Measurements from ENCODE around the gene ETV4. TPM values are rescaled to one million over a fixed set of nuclear protein-coding genes. Genes with fewer than 3 reads are reported as not detected.

The ETV4 gene
- polyA plus RNA-seq, 1 of the 3 experiments (the other 2 are of a cell fraction) = 33.2 TPM

DNA sequence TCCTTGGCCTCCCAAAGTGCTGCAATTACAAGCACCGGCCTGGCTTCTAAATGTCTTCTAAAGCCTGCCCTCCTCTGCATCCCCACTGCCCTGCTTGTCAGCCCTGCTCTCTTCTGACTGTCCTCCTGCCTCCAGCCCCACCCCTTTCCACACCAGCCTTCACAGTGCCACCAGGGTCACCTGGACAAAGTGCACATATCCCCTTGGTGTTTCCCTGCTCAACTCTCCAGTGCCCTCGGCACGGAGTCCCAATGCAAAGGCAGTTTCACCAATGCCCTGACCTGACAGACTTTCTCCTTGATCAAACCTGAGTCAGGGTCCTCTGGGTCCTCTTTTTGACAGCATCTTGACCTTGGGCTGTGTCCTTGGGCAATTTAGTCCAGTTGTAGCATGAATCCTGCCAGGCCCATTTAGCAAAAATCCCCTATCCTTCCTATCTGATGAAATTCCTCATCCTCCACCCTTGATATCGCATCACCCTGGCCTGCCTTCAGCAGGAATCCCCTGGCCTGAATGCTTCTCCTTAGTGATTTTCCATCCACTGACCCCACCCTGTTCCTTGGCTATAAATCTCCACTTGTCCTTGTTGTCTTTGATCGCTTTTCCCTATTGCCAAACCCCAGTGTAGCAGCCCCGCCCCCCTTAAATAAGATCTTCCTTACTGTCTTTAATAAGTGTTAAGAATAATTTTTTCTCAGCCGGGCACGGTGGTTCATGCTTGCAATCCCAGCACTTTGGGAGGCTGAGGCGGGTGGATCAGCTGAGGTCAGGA is 42.7 kb upstream of the ETV4 start:
- Histone ChIP-seq H3K79me2 (ENCODE audit: insufficient read depth) (no peaks in the 10 kb centered on the region), H3K9me2 (no peaks in the 10 kb centered on the region), H3F3A (replicated peaks; ENCODE audit: insufficient read depth) (peaks cover 28% of the 10 kb centered on the region), H3K4me1 (ENCODE audit: control insufficient read depth in 1 of 2, insufficient read depth in 2 of 2, low read depth in 1 of 2, low read length in 1 of 2) (peaks cover 6 to 26% of the 10 kb centered on the region in 2 experiments; a peak in 3 of 4 replicates), H2AFZ (ENCODE audit: low read depth) (no peak overlapping the region), H3K4me2 (no peak overlapping the region), H3K4me3 (ENCODE audit: low read depth in 2 of 2, low read length in 1 of 2) (no peak overlapping the region), H3K9me3 (no peaks in the 10 kb centered on the region), H3K27ac (ENCODE audit: low read depth in 2 of 2, low read length in 1 of 2) (no peak overlapping the region), H4K20me1 (ENCODE audit: insufficient read depth) (no peaks in the 10 kb centered on the region), H3K36me3 (replicated peaks in 1 of 2; ENCODE audit: control insufficient read depth in 1 of 2, insufficient read depth in 2 of 2, low read length in 1 of 2) (no peaks in the 10 kb centered on the region), H3K27me3 (ENCODE audit: insufficient read depth) (no peaks in the 10 kb centered on the region), H3K9ac (no peak overlapping the region)
- ChIA-PET CTCF (interaction anchor here (0.7 to 0.9 kb wide), 2 partner anchors 12 to 178 kb away, joined by 3 to 5 read pairs; no protein-coding TSS in a partner anchor), POLR2A (no interaction called here)
- TF ChIP-seq, protein P1, sequence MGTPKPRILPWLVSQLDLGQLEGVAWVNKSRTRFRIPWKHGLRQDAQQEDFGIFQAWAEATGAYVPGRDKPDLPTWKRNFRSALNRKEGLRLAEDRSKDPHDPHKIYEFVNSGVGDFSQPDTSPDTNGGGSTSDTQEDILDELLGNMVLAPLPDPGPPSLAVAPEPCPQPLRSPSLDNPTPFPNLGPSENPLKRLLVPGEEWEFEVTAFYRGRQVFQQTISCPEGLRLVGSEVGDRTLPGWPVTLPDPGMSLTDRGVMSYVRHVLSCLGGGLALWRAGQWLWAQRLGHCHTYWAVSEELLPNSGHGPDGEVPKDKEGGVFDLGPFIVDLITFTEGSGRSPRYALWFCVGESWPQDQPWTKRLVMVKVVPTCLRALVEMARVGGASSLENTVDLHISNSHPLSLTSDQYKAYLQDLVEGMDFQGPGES (IDR thresholded peaks at IDR 0.05; ENCODE audit: low read depth, low read length) = no peak
- no peak for TF ChIP-seq RXRA (IDR thresholded peaks at IDR 0.05; ENCODE audit: borderline replicate concordance, low read depth)
- no peak for TF ChIP-seq MXI1 (IDR thresholded peaks at IDR 0.05; ENCODE audit: low read depth, low read length)
- TF ChIP-seq, protein P2, sequence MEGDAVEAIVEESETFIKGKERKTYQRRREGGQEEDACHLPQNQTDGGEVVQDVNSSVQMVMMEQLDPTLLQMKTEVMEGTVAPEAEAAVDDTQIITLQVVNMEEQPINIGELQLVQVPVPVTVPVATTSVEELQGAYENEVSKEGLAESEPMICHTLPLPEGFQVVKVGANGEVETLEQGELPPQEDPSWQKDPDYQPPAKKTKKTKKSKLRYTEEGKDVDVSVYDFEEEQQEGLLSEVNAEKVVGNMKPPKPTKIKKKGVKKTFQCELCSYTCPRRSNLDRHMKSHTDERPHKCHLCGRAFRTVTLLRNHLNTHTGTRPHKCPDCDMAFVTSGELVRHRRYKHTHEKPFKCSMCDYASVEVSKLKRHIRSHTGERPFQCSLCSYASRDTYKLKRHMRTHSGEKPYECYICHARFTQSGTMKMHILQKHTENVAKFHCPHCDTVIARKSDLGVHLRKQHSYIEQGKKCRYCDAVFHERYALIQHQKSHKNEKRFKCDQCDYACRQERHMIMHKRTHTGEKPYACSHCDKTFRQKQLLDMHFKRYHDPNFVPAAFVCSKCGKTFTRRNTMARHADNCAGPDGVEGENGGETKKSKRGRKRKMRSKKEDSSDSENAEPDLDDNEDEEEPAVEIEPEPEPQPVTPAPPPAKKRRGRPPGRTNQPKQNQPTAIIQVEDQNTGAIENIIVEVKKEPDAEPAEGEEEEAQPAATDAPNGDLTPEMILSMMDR (IDR thresholded peaks at IDR 0.05) = no peak
- no peak for TF ChIP-seq MEF2A (IDR thresholded peaks at IDR 0.05; ENCODE audit: borderline replicate concordance, low read depth)
- TF ChIP-seq, protein P3, sequence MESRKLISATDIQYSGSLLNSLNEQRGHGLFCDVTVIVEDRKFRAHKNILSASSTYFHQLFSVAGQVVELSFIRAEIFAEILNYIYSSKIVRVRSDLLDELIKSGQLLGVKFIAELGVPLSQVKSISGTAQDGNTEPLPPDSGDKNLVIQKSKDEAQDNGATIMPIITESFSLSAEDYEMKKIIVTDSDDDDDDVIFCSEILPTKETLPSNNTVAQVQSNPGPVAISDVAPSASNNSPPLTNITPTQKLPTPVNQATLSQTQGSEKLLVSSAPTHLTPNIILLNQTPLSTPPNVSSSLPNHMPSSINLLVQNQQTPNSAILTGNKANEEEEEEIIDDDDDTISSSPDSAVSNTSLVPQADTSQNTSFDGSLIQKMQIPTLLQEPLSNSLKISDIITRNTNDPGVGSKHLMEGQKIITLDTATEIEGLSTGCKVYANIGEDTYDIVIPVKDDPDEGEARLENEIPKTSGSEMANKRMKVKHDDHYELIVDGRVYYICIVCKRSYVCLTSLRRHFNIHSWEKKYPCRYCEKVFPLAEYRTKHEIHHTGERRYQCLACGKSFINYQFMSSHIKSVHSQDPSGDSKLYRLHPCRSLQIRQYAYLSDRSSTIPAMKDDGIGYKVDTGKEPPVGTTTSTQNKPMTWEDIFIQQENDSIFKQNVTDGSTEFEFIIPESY (IDR thresholded peaks at IDR 0.05; ENCODE audit: borderline replicate concordance, low read depth) = no peak
- no peak for TF ChIP-seq EZH2phosphoT487 (IDR thresholded peaks at IDR 0.05; ENCODE audit: borderline replicate concordance, low read depth)
- TF ChIP-seq RCOR1 (IDR thresholded peaks at IDR 0.05; ENCODE audit: low read length) = no peak
- no peak for TF ChIP-seq NFIC (IDR thresholded peaks at IDR 0.05; ENCODE audit: borderline replicate concordance)
- TF ChIP-seq FOXJ3 (CRISPR knock-in tag; IDR thresholded peaks at IDR 0.05) = no peak
- no peak for TF ChIP-seq SMC3 (IDR thresholded peaks at IDR 0.05; ENCODE audit: low read depth, low read length)
- TF ChIP-seq SIN3A (IDR thresholded peaks at IDR 0.05; ENCODE audit: borderline replicate concordance, low read depth, low read length) = no peak
- TF ChIP-seq, protein P4, sequence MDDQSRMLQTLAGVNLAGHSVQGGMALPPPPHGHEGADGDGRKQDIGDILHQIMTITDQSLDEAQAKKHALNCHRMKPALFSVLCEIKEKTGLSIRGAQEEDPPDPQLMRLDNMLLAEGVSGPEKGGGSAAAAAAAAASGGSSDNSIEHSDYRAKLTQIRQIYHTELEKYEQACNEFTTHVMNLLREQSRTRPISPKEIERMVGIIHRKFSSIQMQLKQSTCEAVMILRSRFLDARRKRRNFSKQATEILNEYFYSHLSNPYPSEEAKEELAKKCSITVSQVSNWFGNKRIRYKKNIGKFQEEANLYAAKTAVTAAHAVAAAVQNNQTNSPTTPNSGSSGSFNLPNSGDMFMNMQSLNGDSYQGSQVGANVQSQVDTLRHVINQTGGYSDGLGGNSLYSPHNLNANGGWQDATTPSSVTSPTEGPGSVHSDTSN (IDR thresholded peaks at IDR 0.05) = no peak
- TF ChIP-seq EP300 (IDR thresholded peaks at IDR 0.05; ENCODE audit: borderline replicate concordance in 1 of 2, low read depth in 1 of 2, low read length in 1 of 2) = no peak
- TF ChIP-seq TAF1 (IDR thresholded peaks at IDR 0.05; ENCODE audit: borderline replicate concordance, low read depth, low read length) = no peak
- no peak for TF ChIP-seq YY1 (IDR thresholded peaks at IDR 0.05; ENCODE audit: low read depth)
- TF ChIP-seq, protein P5, sequence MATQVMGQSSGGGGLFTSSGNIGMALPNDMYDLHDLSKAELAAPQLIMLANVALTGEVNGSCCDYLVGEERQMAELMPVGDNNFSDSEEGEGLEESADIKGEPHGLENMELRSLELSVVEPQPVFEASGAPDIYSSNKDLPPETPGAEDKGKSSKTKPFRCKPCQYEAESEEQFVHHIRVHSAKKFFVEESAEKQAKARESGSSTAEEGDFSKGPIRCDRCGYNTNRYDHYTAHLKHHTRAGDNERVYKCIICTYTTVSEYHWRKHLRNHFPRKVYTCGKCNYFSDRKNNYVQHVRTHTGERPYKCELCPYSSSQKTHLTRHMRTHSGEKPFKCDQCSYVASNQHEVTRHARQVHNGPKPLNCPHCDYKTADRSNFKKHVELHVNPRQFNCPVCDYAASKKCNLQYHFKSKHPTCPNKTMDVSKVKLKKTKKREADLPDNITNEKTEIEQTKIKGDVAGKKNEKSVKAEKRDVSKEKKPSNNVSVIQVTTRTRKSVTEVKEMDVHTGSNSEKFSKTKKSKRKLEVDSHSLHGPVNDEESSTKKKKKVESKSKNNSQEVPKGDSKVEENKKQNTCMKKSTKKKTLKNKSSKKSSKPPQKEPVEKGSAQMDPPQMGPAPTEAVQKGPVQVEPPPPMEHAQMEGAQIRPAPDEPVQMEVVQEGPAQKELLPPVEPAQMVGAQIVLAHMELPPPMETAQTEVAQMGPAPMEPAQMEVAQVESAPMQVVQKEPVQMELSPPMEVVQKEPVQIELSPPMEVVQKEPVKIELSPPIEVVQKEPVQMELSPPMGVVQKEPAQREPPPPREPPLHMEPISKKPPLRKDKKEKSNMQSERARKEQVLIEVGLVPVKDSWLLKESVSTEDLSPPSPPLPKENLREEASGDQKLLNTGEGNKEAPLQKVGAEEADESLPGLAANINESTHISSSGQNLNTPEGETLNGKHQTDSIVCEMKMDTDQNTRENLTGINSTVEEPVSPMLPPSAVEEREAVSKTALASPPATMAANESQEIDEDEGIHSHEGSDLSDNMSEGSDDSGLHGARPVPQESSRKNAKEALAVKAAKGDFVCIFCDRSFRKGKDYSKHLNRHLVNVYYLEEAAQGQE (IDR thresholded peaks at IDR 0.05; ENCODE audit: low read depth, low read length) = no peak
- WGBS (ENCODE audit: low lambda C conversion rate) = 91% methylated on average over 9 of the region's 9 CpGs
- DNase-seq = no peak
